H1 (cell line): ENCODE data around the gene CES3. TPM values are rescaled to one million over a fixed set of nuclear protein-coding genes. Genes with fewer than 3 reads are reported as not detected.

Experiments
- CTCF ChIA-PET: fragments of 300-600 bp; sonication (Branson Sonifier 250); formaldehyde crosslinking; loops from one replicate; lab custom pipeline; 2021; ENCODE audit not compliant: partially characterized antibody; lab: Charles Lee
- POLR2A ChIA-PET: fragments of 300-600 bp; sonication (Branson Sonifier 250); formaldehyde crosslinking; loops from one replicate; lab custom pipeline; 2021; ENCODE audit warnings: inconsistent platforms; ENCODE audit not compliant: partially characterized antibody; lab: Charles Lee
- DNase-seq, 2 experiments: peaks; one replicate each; pipeline versions ENCODE4 v3.0.0 to v3.0.0-alpha.2; 2010 to 2022; ENCODE audit warnings: low spot score in 2 of 2, low read depth in 1 of 2, mixed read lengths in 1 of 2
- FAIRE-seq: peaks from 2 replicates; lab custom pipeline; 2011; peaks lifted over from hg19 to GRCh38; lab: Jason Lieb, UNC
- H2AFZ ChIP-seq: 2 replicates; pipeline ENCODE4 v1.8.1; 2012; ENCODE audit warnings: low read length, inconsistent platforms
- H2AK5ac ChIP-seq: 2 replicates; pipeline ENCODE4 v1.6.1; 2013; ENCODE audit warnings: low read depth, low read length
- H2BK120ac ChIP-seq: replicated peaks from 2 replicates; pipeline ENCODE3; 2013; ENCODE audit warnings: low read depth, low read length, inconsistent platforms
- H2BK12ac ChIP-seq: 2 replicates; pipeline ENCODE4 v1.6.1; 2013; ENCODE audit warnings: low read depth, low read length
- H2BK15ac ChIP-seq: 2 replicates; pipeline ENCODE4 v1.6.1; 2013; ENCODE audit warnings: low read length
- H2BK20ac ChIP-seq: 2 replicates; pipeline ENCODE4 v1.6.1; 2013; ENCODE audit warnings: low read length
- H2BK5ac ChIP-seq: 2 replicates; pipeline ENCODE4 v1.6.1; 2013; ENCODE audit warnings: low read depth, low read length
- H3K14ac ChIP-seq: 2 replicates; pipeline ENCODE4 v1.6.1; 2013; ENCODE audit warnings: inconsistent platforms; ENCODE audit not compliant: insufficient read length
- H3K18ac ChIP-seq: 2 replicates; pipeline ENCODE4 v1.6.1; 2013; ENCODE audit warnings: low read length; ENCODE audit errors: extremely low read depth
- H3K23ac ChIP-seq: 2 replicates; pipeline ENCODE4 v1.6.1; 2013; ENCODE audit warnings: inconsistent platforms; ENCODE audit not compliant: insufficient read length
- H3K23me2 ChIP-seq: 2 replicates; pipeline ENCODE4 v1.6.1; 2013; ENCODE audit warnings: low read depth, low read length
- H3K27ac ChIP-seq: 2 replicates; pipeline ENCODE4 v1.6.1; 2011; ENCODE audit warnings: low read depth, low read length, inconsistent platforms
- H3K27me3 ChIP-seq, 4 experiments: replicated peaks in 1 of 4; 1 replicate in 1 of 4; 2 replicates in 3 of 4; pipeline versions ENCODE4 v1.6.1 to v1.8.1; 2011 to 2013; ENCODE audit warnings: low read length in 3 of 4, mild to moderate bottlenecking in 3 of 4, inconsistent platforms in 2 of 4, mixed read lengths in 2 of 4, moderate library complexity in 1 of 4; ENCODE audit not compliant: control insufficient read depth in 3 of 4, insufficient read depth in 3 of 4; ENCODE audit errors: extremely low read depth in 1 of 4
- H3K36me3 ChIP-seq, 4 experiments: 2 replicates each; pipeline versions ENCODE4 v1.6.1 to v1.8.1; 2011 to 2013; ENCODE audit warnings: mild to moderate bottlenecking in 4 of 4, low read length in 3 of 4, moderate library complexity in 2 of 4, control low read depth in 1 of 4, inconsistent platforms in 1 of 4; ENCODE audit not compliant: insufficient read depth in 4 of 4, control insufficient read depth in 2 of 4
- H3K4ac ChIP-seq: replicated peaks from 2 replicates; pipeline ENCODE3; 2013; ENCODE audit warnings: low read length, low read depth, mixed read lengths, inconsistent platforms; ENCODE audit not compliant: insufficient read length
- H3K4me1 ChIP-seq, 4 experiments: replicated peaks in 1 of 4; 1 replicate in 1 of 4; 2 replicates in 3 of 4; pipeline versions ENCODE4 v1.6.1 to v1.8.1; 2011 to 2013; ENCODE audit warnings: low read length in 3 of 4, inconsistent platforms in 2 of 4, mixed read lengths in 1 of 4; ENCODE audit not compliant: insufficient read depth in 4 of 4, control insufficient read depth in 3 of 4
- H3K4me2 ChIP-seq, 2 experiments: 2 replicates each; pipeline versions ENCODE4 v1.6.1 to v1.8.1; 2011 to 2013; ENCODE audit warnings: low read depth in 2 of 2, low read length in 2 of 2, control low read depth in 1 of 2, inconsistent platforms in 1 of 2, mild to moderate bottlenecking in 1 of 2; ENCODE audit not compliant: insufficient read depth in 1 of 2
- H3K4me3 ChIP-seq, 4 experiments: fragments of 200-600, 300-600 bp in 1 of 4; sonication (generic), shearing (Covaris generic), sonication (Bioruptor Twin) in 1 of 4; 2 replicates each; pipeline versions ENCODE4 v1.5.1 to v1.8.1; 2011 to 2016; ENCODE audit warnings: low read length in 4 of 4, low read depth in 3 of 4, control low read depth in 2 of 4, inconsistent platforms in 2 of 4, mild to moderate bottlenecking in 2 of 4, mixed read lengths in 1 of 4, moderate library complexity in 1 of 4; ENCODE audit not compliant: insufficient read depth in 2 of 4; ENCODE audit errors: extremely low read depth in 1 of 4
- H3K56ac ChIP-seq: replicated peaks from 2 replicates; pipeline ENCODE3; 2013; ENCODE audit warnings: low read depth, mild to moderate bottlenecking, mixed read lengths, low read length, inconsistent platforms; ENCODE audit not compliant: insufficient read length
- H3K79me1 ChIP-seq: 2 replicates; pipeline ENCODE4 v1.6.1; 2013; ENCODE audit warnings: low read depth, low read length, control low read depth
- H3K79me2 ChIP-seq, 2 experiments: 2 replicates each; pipeline versions ENCODE4 v1.6.1 to v1.8.1; 2012 to 2013; ENCODE audit warnings: low read length in 2 of 2, mild to moderate bottlenecking in 2 of 2, inconsistent platforms in 1 of 2; ENCODE audit not compliant: insufficient read depth in 2 of 2, control insufficient read depth in 1 of 2
- H3K9ac ChIP-seq, 4 experiments: replicated peaks in 1 of 4; 1 replicate in 1 of 4; 2 replicates in 3 of 4; pipeline versions ENCODE4 v1.6.1 to v1.8.1; 2011 to 2013; ENCODE audit warnings: low read depth in 3 of 4, low read length in 3 of 4, control low read depth in 2 of 4, mild to moderate bottlenecking in 2 of 4, moderate library complexity in 2 of 4, inconsistent platforms in 1 of 4; ENCODE audit errors: extremely low read depth in 1 of 4
- H3K9me3 ChIP-seq, 2 experiments: 2 replicates each; pipeline versions ENCODE4 v1.6.1 to v1.8.1; 2012 to 2013; ENCODE audit warnings: mild to moderate bottlenecking in 2 of 2, moderate library complexity in 2 of 2, control low read depth in 1 of 2, inconsistent platforms in 1 of 2, low read depth in 1 of 2, low read length in 1 of 2, mixed read lengths in 1 of 2; ENCODE audit not compliant: insufficient read depth in 2 of 2
- H4K20me1 ChIP-seq, 2 experiments: replicated peaks in 1 of 2; 2 replicates each; pipeline versions ENCODE3 to v1.8.1; 2011 to 2013; ENCODE audit warnings: inconsistent platforms in 2 of 2, low read length in 2 of 2, mild to moderate bottlenecking in 1 of 2; ENCODE audit not compliant: insufficient read depth in 2 of 2, control insufficient read depth in 1 of 2
- H4K5ac ChIP-seq: 2 replicates; pipeline ENCODE4 v1.6.1; 2013; ENCODE audit warnings: low read length, low read depth, mixed read lengths, inconsistent platforms; ENCODE audit not compliant: insufficient read length
- H4K8ac ChIP-seq: 2 replicates; pipeline ENCODE4 v1.8.0; 2013; ENCODE audit warnings: mild to moderate bottlenecking, moderate library complexity, low read length, inconsistent platforms; ENCODE audit not compliant: insufficient read depth; ENCODE audit errors: extremely low read depth
- H4K91ac ChIP-seq: replicated peaks from 2 replicates; pipeline ENCODE3; 2013; ENCODE audit warnings: low read length, mixed read lengths, inconsistent platforms; ENCODE audit not compliant: insufficient read length
- ASH2L ChIP-seq: fragments of 200-600, 300-600 bp; sonication (generic); IDR thresholded peaks from one replicate; pipeline ENCODE4 v1.7.1; 2017; ENCODE audit warnings: low read length
- BACH1 ChIP-seq: IDR thresholded peaks from 2 replicates; pipeline ENCODE4 v1.6.1; 2012; ENCODE audit warnings: low read length, improper control_type of control experiment
- BCL11A ChIP-seq, 2 experiments: IDR thresholded peaks; one replicate each; pipeline ENCODE4 v1.6.1; 2011; ENCODE audit warnings: low read depth in 2 of 2, low read length in 2 of 2, mild to moderate bottlenecking in 2 of 2
- GABPA ChIP-seq: IDR thresholded peaks from 2 replicates; pipeline ENCODE4 v1.6.1; 2011; ENCODE audit warnings: mild to moderate bottlenecking, low read length, moderate library complexity, borderline replicate concordance; ENCODE audit not compliant: insufficient read depth
- HDAC6 ChIP-seq: IDR thresholded peaks from one replicate; pipeline ENCODE4 v1.7.1; 2012; ENCODE audit warnings: low read depth, mild to moderate bottlenecking, inconsistent platforms, low read length, moderate library complexity
- PHF8 ChIP-seq: fragments of 200-600 bp; sonication (generic); conservative IDR thresholded peaks from 2 replicates; pipeline ENCODE4 v1.7.1; 2012; ENCODE audit warnings: low read depth, mild to moderate bottlenecking, inconsistent platforms, low read length, moderate library complexity
- POLR2A ChIP-seq, 2 experiments: IDR thresholded peaks; 1 replicate in 1 of 2; 2 replicates in 1 of 2; pipeline ENCODE4 v1.6.1; 2011; ENCODE audit warnings: low read depth in 2 of 2, low read length in 2 of 2, mild to moderate bottlenecking in 2 of 2; ENCODE audit errors: control extremely low read depth in 1 of 2
- RAD21 ChIP-seq, 2 experiments: IDR thresholded peaks in 1 of 2; conservative IDR thresholded peaks in 1 of 2; 2 replicates each; pipeline ENCODE4 v1.6.1; 2011; ENCODE audit warnings: low read depth in 2 of 2, low read length in 2 of 2, improper control_type of control experiment in 1 of 2, inconsistent platforms in 1 of 2, mild to moderate bottlenecking in 1 of 2, moderate library complexity in 1 of 2
- SIX5 ChIP-seq: IDR thresholded peaks from 2 replicates; pipeline ENCODE4 v1.6.1; 2011; ENCODE audit warnings: mild to moderate bottlenecking, low read depth, low read length
- SUZ12 ChIP-seq: fragments of 200-600 bp; sonication (generic); IDR thresholded peaks from 2 replicates; pipeline ENCODE4 v1.6.1; 2012; ENCODE audit warnings: mild to moderate bottlenecking, inconsistent platforms, low read length, moderate library complexity, mixed read lengths
- TAF1 ChIP-seq: IDR thresholded peaks from 2 replicates; pipeline ENCODE4 v1.6.1; 2011; ENCODE audit warnings: mild to moderate bottlenecking, low read depth, low read length
- TAF7 ChIP-seq: optimal IDR thresholded peaks from 2 replicates; pipeline ENCODE3; 2011; ENCODE audit warnings: low read depth, mild to moderate bottlenecking, inconsistent platforms, low read length, moderate library complexity, borderline replicate concordance
- ZNF274 ChIP-seq: IDR thresholded peaks from 2 replicates; pipeline ENCODE4 v1.7.0; 2012; ENCODE audit warnings: low read length, borderline replicate concordance; ENCODE audit errors: extremely low read depth
- WGBS, 2 experiments: shearing (Covaris generic) in 1 of 2; methylation state at CpG; one replicate each; pipeline versions ENCODE4 v1.1.6 to v1.1.7; 2013 to 2015; ENCODE audit warnings: low lambda C conversion rate in 2 of 2, mixed read lengths in 2 of 2, inconsistent platforms in 1 of 2, low coverage in 1 of 2, missing lambda C conversion rate in 1 of 2; ENCODE audit not compliant: insufficient replicate concordance in 2 of 2, insufficient coverage in 1 of 2, insufficient read length in 1 of 2; ENCODE audit errors: extremely low coverage in 1 of 2, missing lambda C conversion rate in 1 of 2; 5-methylcytosine and 5-hydroxymethylcytosine counted together
- polyA plus RNA-seq, 7 experiments: library from polyadenylated mRNA; depleted of rRNA in 3 of 7; stranded (reverse) in 5 of 7; unstranded in 2 of 7; fragments of >200 nt in 5 of 7; fragments of 200-250 nt in 2 of 7; gene quantifications; 1 replicate in 5 of 7; 2 replicates in 1 of 7; 4 replicates in 1 of 7; pipeline versions ENCODE4 v1.2.1 to v1.2.3, GENCODE V29; 2011 to 2013; ENCODE audit warnings: missing spikeins in 2 of 7, mixed read lengths in 2 of 7
- total RNA-seq: library from RNA; stranded (reverse); fragmentation: NEBNext Ultra II Directional; extraction: Animal tissue kit (Norgen Biotek cat#: 25700); gene quantifications from 2 replicates; pipeline ENCODE4 v1.2.1, GENCODE V29; 2021

Gene CES3
- total and polyA plus RNA-seq, 2 of the 8 experiments (the other 6 are each of a cell fraction or from before 2014, with no cell fraction given) = 1.6 to 2.2 TPM

GRCh38 chr16:66979011-66979717 lies 18.1 kb downstream of the CES3 start:
- Histone ChIP-seq H4K8ac (no peak overlapping the region), H3K4me3 (no peak overlapping the region), H3K36me3 (no peaks in the 10 kb centered on the region), H2BK15ac (no peak overlapping the region), H4K20me1 (no peaks in the 10 kb centered on the region), H3K4me2 (no peak overlapping the region), H4K91ac (no peak overlapping the region), H3K79me1 (no peaks in the 10 kb centered on the region), H3K23ac (no peak overlapping the region), H3K9ac (no peak overlapping the region), H3K79me2 (no peaks in the 10 kb centered on the region), H2AK5ac (no peak overlapping the region), H3K4me1 (no peaks in the 10 kb centered on the region; a peak in 1 of 7 replicates), H2BK20ac (no peak overlapping the region), H2BK5ac (no peak overlapping the region), H3K9me3 (no peaks in the 10 kb centered on the region), H2AFZ (no peak overlapping the region), H2BK120ac (no peak overlapping the region), H3K18ac (no peak overlapping the region), H3K56ac (no peak overlapping the region), H3K27ac (no peak overlapping the region), H2BK12ac (no peak overlapping the region), H4K5ac (no peak overlapping the region), H3K23me2 (no peaks in the 10 kb centered on the region), H3K27me3 (no peaks in the 10 kb centered on the region), H3K14ac (no peak overlapping the region), H3K4ac (no peak overlapping the region)
- DNase-seq = no peak
- FAIRE-seq = no peak
- CTCF ChIA-PET = interaction anchor here (0.7 to 10.2 kb wide), 24 partner anchors 10 to 219 kb away, joined by 3 to 130 read pairs (median 5); partner anchors contain the start of genes B3GNT9, CES3, CES4A and ELMO3
- 91% methylated on average over 13 of the region's 16 CpGs; no CpG with 5 or more reads in 1 of the 2 experiments for WGBS, 2 experiments
- POLR2A ChIA-PET = no interaction called here
- TF ChIP-seq SUZ12 = no peak
- TF ChIP-seq TAF7 = no peak
- no peak for TF ChIP-seq SIX5
- TF ChIP-seq POLR2A (IDR thresholded peaks at IDR 0.05; ENCODE audit: control extremely low read depth in 1 of 2, low read depth in 2 of 2, low read length in 2 of 2) = no peak
- TF ChIP-seq HDAC6 = no peak
- TF ChIP-seq GABPA = no peak
- no peak for TF ChIP-seq ZNF274
- no peak for TF ChIP-seq BCL11A (IDR thresholded peaks at IDR 0.05; ENCODE audit: low read depth in 2 of 2, low read length in 2 of 2)
- TF ChIP-seq TAF1 = no peak
- no peak for TF ChIP-seq RAD21 (IDR thresholded peaks at IDR 0.05 in 1 of 2, conservative IDR thresholded peaks at IDR 0.05 in 1 of 2; ENCODE audit: low read depth in 2 of 2, low read length in 2 of 2)
- no peak for TF ChIP-seq ASH2L
- no peak for TF ChIP-seq BACH1
- no peak for TF ChIP-seq PHF8
